ENCODE results near the gene SYT17.

The SYT17 gene

DNA sequence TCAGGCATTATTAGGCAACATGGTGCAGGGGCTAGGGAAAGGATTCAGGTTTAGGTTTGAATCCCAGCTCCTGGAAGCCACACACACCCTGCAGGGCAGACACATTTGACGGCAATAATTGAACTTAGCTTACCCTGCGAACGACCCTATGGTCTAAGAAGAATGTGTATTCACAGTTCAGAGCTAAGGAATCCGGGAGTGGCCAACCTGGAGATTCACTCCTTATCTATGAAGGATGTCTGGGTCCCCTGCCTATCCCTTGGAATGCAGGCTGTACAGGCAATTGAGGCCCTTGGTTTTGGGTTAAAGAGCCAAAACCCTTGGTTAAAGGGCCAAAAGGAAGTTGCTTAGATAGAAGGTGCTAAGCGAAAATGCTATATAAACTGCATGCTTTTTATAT is 2.9 kb upstream of the SYT17 start:
- Histone ChIP-seq H3K9me2 (ENCODE audit: low read depth, low read length) (no peaks in the 10 kb centered on the region), H3K27me3 (ENCODE audit: insufficient read depth, low read length) (peaks cover 5% of the 10 kb centered on the region; the same call in 1 of the 2 replicates), H3K4me1 (ENCODE audit: insufficient read depth, low read length, severe bottlenecking) (no peaks in the 10 kb centered on the region), H2AFZ (ENCODE audit: low read length) (no peak overlapping the region), H3K9me3 (ENCODE audit: low read length) (0 out of 2 replicates have a peak, but pooled peaks cover 4% of the 10 kb centered on the region), H3K9ac (ENCODE audit: low read length) (no peak overlapping the region), H4K20me1 (ENCODE audit: insufficient read depth, low read length) (no peaks in the 10 kb centered on the region), H3K4me2 (ENCODE audit: low read length) (no peak overlapping the region), H3K27ac (ENCODE audit: low read depth, low read length, poor library complexity, severe bottlenecking) (no peak overlapping the region), H3K79me2 (ENCODE audit: insufficient read depth, low read length) (no peaks in the 10 kb centered on the region), H3K4me3 (ENCODE audit: low read depth, low read length, poor library complexity, severe bottlenecking) (no peak overlapping the region), H3F3A (ENCODE audit: insufficient read depth, low read length) (no peaks in the 10 kb centered on the region), H3K36me3 (ENCODE audit: insufficient read depth, low read length) (no peaks in the 10 kb centered on the region; the same call in 1 of the 2 replicates)
- TF ChIP-seq EZH2 (IDR thresholded peaks at IDR 0.05; ENCODE audit: borderline replicate concordance, low read length): no peak
- TF ChIP-seq, protein P1, sequence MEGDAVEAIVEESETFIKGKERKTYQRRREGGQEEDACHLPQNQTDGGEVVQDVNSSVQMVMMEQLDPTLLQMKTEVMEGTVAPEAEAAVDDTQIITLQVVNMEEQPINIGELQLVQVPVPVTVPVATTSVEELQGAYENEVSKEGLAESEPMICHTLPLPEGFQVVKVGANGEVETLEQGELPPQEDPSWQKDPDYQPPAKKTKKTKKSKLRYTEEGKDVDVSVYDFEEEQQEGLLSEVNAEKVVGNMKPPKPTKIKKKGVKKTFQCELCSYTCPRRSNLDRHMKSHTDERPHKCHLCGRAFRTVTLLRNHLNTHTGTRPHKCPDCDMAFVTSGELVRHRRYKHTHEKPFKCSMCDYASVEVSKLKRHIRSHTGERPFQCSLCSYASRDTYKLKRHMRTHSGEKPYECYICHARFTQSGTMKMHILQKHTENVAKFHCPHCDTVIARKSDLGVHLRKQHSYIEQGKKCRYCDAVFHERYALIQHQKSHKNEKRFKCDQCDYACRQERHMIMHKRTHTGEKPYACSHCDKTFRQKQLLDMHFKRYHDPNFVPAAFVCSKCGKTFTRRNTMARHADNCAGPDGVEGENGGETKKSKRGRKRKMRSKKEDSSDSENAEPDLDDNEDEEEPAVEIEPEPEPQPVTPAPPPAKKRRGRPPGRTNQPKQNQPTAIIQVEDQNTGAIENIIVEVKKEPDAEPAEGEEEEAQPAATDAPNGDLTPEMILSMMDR (IDR thresholded peaks at IDR 0.05; ENCODE audit: low read length): no peak

DNA sequence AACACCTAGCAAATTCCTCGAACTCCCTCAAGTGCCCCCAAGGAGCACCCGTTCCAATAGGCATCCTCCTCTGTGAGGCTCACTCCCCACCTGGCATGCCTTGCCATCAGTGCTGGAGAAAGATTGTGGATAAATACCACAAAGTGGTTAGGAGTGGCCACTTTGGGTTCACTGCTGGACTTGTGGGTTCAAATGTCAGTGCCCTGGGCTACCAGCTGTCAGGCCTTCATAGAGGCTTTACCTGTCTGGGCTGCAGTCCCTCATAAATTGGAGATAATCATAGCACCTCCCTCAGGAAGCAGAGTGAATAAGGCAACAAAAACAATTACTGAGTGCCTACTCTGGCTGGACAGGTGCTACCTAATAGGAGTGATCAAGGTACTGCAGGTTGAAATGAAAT is 1.5 kb upstream of the SYT17 start:
- Histone ChIP-seq H4K20me1 (ENCODE audit: insufficient read depth, low read length) (no peaks in the 10 kb centered on the region), H3K79me2 (ENCODE audit: insufficient read depth, low read length) (no peaks in the 10 kb centered on the region), H3K4me3 (ENCODE audit: low read depth, low read length, poor library complexity, severe bottlenecking) (no peak overlapping the region), H3K27me3 (ENCODE audit: insufficient read depth, low read length) (peaks cover 5% of the 10 kb centered on the region; the same call in 1 of the 2 replicates), H3K27ac (ENCODE audit: low read depth, low read length, poor library complexity, severe bottlenecking) (no peak overlapping the region), H3K4me1 (ENCODE audit: insufficient read depth, low read length, severe bottlenecking) (no peaks in the 10 kb centered on the region), H3K36me3 (ENCODE audit: insufficient read depth, low read length) (no peaks in the 10 kb centered on the region; the same call in 1 of the 2 replicates), H3K9ac (ENCODE audit: low read length) (no peak overlapping the region), H2AFZ (ENCODE audit: low read length) (no peak overlapping the region), H3K9me3 (ENCODE audit: low read length) (0 out of 2 replicates have a peak, but pooled peaks cover 4% of the 10 kb centered on the region), H3K9me2 (ENCODE audit: low read depth, low read length) (no peaks in the 10 kb centered on the region), H3K4me2 (ENCODE audit: low read length) (no peak overlapping the region), H3F3A (ENCODE audit: insufficient read depth, low read length) (no peaks in the 10 kb centered on the region)
- TF ChIP-seq, protein P1 (IDR thresholded peaks at IDR 0.05; ENCODE audit: low read length): no peak
- TF ChIP-seq EZH2 (IDR thresholded peaks at IDR 0.05; ENCODE audit: borderline replicate concordance, low read length): no peak

DNA sequence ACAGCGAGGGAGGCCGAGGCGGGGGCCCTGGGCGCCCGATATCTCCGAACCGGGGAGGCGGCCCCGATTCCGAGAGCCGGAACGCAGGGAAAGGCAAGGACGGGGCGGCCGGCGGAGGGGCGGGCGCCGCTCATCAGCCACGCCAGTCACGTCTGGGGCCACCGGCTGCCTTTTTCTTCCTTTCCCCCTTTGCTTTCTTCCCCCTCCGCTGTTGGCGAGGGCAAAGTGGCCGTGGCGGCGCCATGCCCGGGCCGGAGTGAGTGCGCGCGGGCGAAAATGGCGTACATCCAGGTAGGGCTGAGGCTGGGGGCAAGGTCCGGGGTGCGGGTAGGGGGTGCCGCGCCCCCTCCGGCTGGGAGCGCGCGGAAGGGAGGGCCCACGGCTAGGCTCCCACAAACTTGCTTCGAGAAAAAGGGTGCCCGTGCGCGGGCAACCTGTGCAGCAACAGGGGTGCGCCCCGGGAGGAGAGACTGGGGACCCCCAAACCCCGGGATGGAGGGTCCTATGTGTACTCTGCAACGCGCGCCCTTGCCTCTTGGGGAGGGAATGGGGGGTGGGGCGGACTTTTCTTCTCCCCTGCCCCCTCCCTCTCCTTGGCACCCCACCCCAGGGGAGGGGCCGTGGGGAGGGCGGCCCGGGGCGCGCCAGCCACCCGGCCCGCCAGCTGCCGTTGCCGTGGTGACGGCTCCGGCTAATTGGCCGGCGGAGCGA is 486 bp downstream of the SYT17 start:
- Histone ChIP-seq H3K79me2 (ENCODE audit: insufficient read depth, low read length) (no peaks in the 10 kb centered on the region), H3K4me2 (ENCODE audit: low read length) (peak overlapping the region; percentile 46; the same call in 1 of the 2 replicates), H3K9me3 (ENCODE audit: low read length) (no peaks in the 10 kb centered on the region), H4K20me1 (ENCODE audit: insufficient read depth, low read length) (no peaks in the 10 kb centered on the region), H2AFZ (ENCODE audit: low read length) (no peak overlapping the region), H3K27ac (ENCODE audit: low read depth, low read length, poor library complexity, severe bottlenecking) (no peak overlapping the region), H3K9ac (ENCODE audit: low read length) (no peak overlapping the region), H3K9me2 (ENCODE audit: low read depth, low read length) (no peaks in the 10 kb centered on the region), H3F3A (ENCODE audit: insufficient read depth, low read length) (no peaks in the 10 kb centered on the region), H3K4me1 (ENCODE audit: insufficient read depth, low read length, severe bottlenecking) (peaks cover 2% of the 10 kb centered on the region), H3K4me3 (ENCODE audit: low read depth, low read length, poor library complexity, severe bottlenecking) (peak overlapping the region; percentile 41), H3K27me3 (ENCODE audit: insufficient read depth, low read length) (no peaks in the 10 kb centered on the region; the same call in 1 of the 2 replicates), H3K36me3 (ENCODE audit: insufficient read depth, low read length) (no peaks in the 10 kb centered on the region)
- TF ChIP-seq, protein P1 (IDR thresholded peaks at IDR 0.05; ENCODE audit: low read length): no peak
- TF ChIP-seq EZH2 (IDR thresholded peaks at IDR 0.05; ENCODE audit: borderline replicate concordance, low read length): no peak

All from OCI-LY1 (cell line).